Breast epithelium (tissue), 4 donors: ENCODE results near the gene RHOH. TPM values are rescaled to one million over a fixed set of nuclear protein-coding genes. Genes with fewer than 3 reads are reported as not detected.

ENCODE experiments used
- DNase-seq, 2 donors: peaks; one replicate each; pipeline ENCODE4 v3.0.0-alpha.2; 2019; ENCODE audit warnings: low spot score in 2 of 2
- H3K27ac ChIP-seq, 2 donors: fragments of 200-600 bp; sonication (generic) in 1 of 2; one replicate each; pipeline ENCODE4 v1.5.1; 2016 to 2019; ENCODE audit warnings: mild to moderate bottlenecking in 1 of 2
- H3K27me3 ChIP-seq, 2 donors: fragments of 200-600 bp; sonication (generic) in 1 of 2; one replicate each; pipeline versions ENCODE4 v1.5.1 to v1.6.0; 2017 to 2019; ENCODE audit warnings: control low read depth in 1 of 2, mild to moderate bottlenecking in 1 of 2
- H3K36me3 ChIP-seq: fragments of 200-600 bp; one replicate; pipeline ENCODE4 v1.5.1; 2019
- H3K4me1 ChIP-seq, 2 donors: fragments of 200-600 bp; sonication (generic); one replicate each; pipeline ENCODE4 v1.5.1; 2016 to 2019; ENCODE audit warnings: control low read depth in 1 of 2
- H3K4me3 ChIP-seq, 3 donors: fragments of 200-600 bp; sonication (generic); 1 replicate in 2 of 3; 2 replicates in 1 of 3; pipeline ENCODE4 v1.5.1; 2016 to 2019; ENCODE audit warnings: mild to moderate bottlenecking in 3 of 3, moderate library complexity in 2 of 3
- H3K9me3 ChIP-seq, 2 donors: fragments of 200-600 bp; sonication (generic) in 1 of 2; one replicate each; pipeline ENCODE4 v1.5.1; 2016 to 2019; ENCODE audit warnings: control low read depth in 1 of 2
- CTCF ChIP-seq, 3 donors: fragments of 450-650 bp; IDR thresholded peaks; one replicate each; pipeline ENCODE4 v1.5.1; 2016 to 2017; ENCODE audit warnings: antibody characterized with exemption in 3 of 3, mild to moderate bottlenecking in 3 of 3, moderate library complexity in 3 of 3
- POLR2A ChIP-seq: fragments of 450-650 bp; IDR thresholded peaks from one replicate; pipeline ENCODE4 v1.6.1; 2016; ENCODE audit warnings: antibody characterized with exemption, mild to moderate bottlenecking, moderate library complexity
- POLR2AphosphoS5 ChIP-seq, 3 donors: sonication (generic); formaldehyde crosslinking; IDR thresholded peaks; one replicate each; pipeline ENCODE4 v1.6.1; 2017; ENCODE audit warnings: antibody characterized with exemption in 3 of 3
- intact Hi-C: fragments of 100-400 bp; cut with DNase I; formaldehyde crosslinking; loops from one replicate; pipeline ENCODE4 v1.15.1; 2023; ENCODE audit warnings: low total_unique reads
- total RNA-seq, 3 donors: library from RNA; depleted of rRNA; stranded (reverse); fragments of >200 nt; gene quantifications; one replicate each; pipeline ENCODE4 v1.1.0, GENCODE V29; 2016

The RHOH gene
- total RNA-seq, 3 donors from 2014 or later = 5.0 to 16.4 (median 9.7) TPM

- Histone ChIP-seq H3K4me3 (no peak overlapping the region), H3K9me3 (no peaks in the 10 kb centered on the region), H3K4me1 (no peaks in the 10 kb centered on the region), H3K36me3 (no peaks in the 10 kb centered on the region), H3K27me3 (no peaks in the 10 kb centered on the region), H3K27ac (peak overlapping the region; percentile 29 to 66)
- no peak for DNase-seq
- TF ChIP-seq CTCF (IDR thresholded peaks at IDR 0.05) = no peak
- no peak for TF ChIP-seq POLR2AphosphoS5 (IDR thresholded peaks at IDR 0.05)
- TF ChIP-seq POLR2A = no peak
- intact Hi-C loops = no loop called here
Measured at GRCh38 chr4:40255393-40256281, 58.8 kb downstream of the RHOH start.

GRCh38 chr4:40256329-40256728, 59.5 kb downstream of the RHOH start:
- no peak for DNase-seq
- intact Hi-C loops = no loop called here
- peak overlapping the region; percentile 29 to 66 for H3K27ac ChIP-seq

GRCh38 chr4:40256817-40257216, 60.0 kb downstream of the RHOH start:
- Histone ChIP-seq H3K27ac (peak overlapping the region; percentile 29 to 66), H3K9me3 (no peaks in the 10 kb centered on the region), H3K4me1 (no peaks in the 10 kb centered on the region), H3K4me3 (no peak overlapping the region), H3K36me3 (no peaks in the 10 kb centered on the region), H3K27me3 (no peaks in the 10 kb centered on the region)
- no peak for DNase-seq
- TF ChIP-seq CTCF (IDR thresholded peaks at IDR 0.05) (no peak), POLR2A (no peak), POLR2AphosphoS5 (IDR thresholded peaks at IDR 0.05) (no peak)
- intact Hi-C loops = no loop called here

More at GRCh38 chr4:40256329-40256728, 59.5 kb downstream of the RHOH start:
- no peaks in the 10 kb centered on the region for H3K27me3 ChIP-seq
- no peaks in the 10 kb centered on the region for H3K9me3 ChIP-seq
- no peaks in the 10 kb centered on the region for H3K4me1 ChIP-seq
- no peaks in the 10 kb centered on the region for H3K36me3 ChIP-seq
- no peak overlapping the region for H3K4me3 ChIP-seq
- TF ChIP-seq POLR2AphosphoS5 (IDR thresholded peaks at IDR 0.05) = no peak
- TF ChIP-seq POLR2A = no peak
- TF ChIP-seq CTCF (IDR thresholded peaks at IDR 0.05) = no peak

GRCh38 chr4:40258627-40259026, 61.8 kb downstream of the RHOH start:
- no peaks in the 10 kb centered on the region for H3K27me3 ChIP-seq
- no peak overlapping the region for H3K27ac ChIP-seq
- DNase-seq = no peak
- intact Hi-C loops = no loop called here
- no peaks in the 10 kb centered on the region for H3K4me1 ChIP-seq
- H3K4me3 ChIP-seq = no peak overlapping the region
- H3K36me3 ChIP-seq = no peaks in the 10 kb centered on the region
- no peak for TF ChIP-seq CTCF (IDR thresholded peaks at IDR 0.05)
- no peak for TF ChIP-seq POLR2AphosphoS5 (IDR thresholded peaks at IDR 0.05)
- no peak for TF ChIP-seq POLR2A
- H3K9me3 ChIP-seq = no peaks in the 10 kb centered on the region

- Histone ChIP-seq H3K4me3 (no peak overlapping the region), H3K27me3 (no peaks in the 10 kb centered on the region), H3K4me1 (no peaks in the 10 kb centered on the region), H3K36me3 (no peaks in the 10 kb centered on the region), H3K9me3 (no peaks in the 10 kb centered on the region), H3K27ac (no peak overlapping the region)
- no peak for DNase-seq
- TF ChIP-seq CTCF (IDR thresholded peaks at IDR 0.05) (no peak), POLR2A (no peak), POLR2AphosphoS5 (IDR thresholded peaks at IDR 0.05) (no peak)
- intact Hi-C loops = no loop called here
Measured at GRCh38 chr4:40261231-40262076, 64.6 kb downstream of the RHOH start.
